GM18870 (cell line): ENCODE measurements around the gene BRAT1.
"Not testable (repeated sequence)": the region's sequence is repeated elsewhere in the genome, so short reads cannot be mapped to it uniquely, and the experiment has no call there.

ENCODE experiments used
- ATAC-seq: cut with Tn5 transposase; IDR thresholded peaks from one replicate; pipeline ENCODE4 v1.9.1; 2021; ENCODE audit warnings: moderate library complexity; ENCODE audit not compliant: unreplicated experiment

The BRAT1 gene

GRCh38 chr7:2539031-2539911, 16.1 kb downstream of the BRAT1 start:
- no peak for ATAC-seq

DNA sequence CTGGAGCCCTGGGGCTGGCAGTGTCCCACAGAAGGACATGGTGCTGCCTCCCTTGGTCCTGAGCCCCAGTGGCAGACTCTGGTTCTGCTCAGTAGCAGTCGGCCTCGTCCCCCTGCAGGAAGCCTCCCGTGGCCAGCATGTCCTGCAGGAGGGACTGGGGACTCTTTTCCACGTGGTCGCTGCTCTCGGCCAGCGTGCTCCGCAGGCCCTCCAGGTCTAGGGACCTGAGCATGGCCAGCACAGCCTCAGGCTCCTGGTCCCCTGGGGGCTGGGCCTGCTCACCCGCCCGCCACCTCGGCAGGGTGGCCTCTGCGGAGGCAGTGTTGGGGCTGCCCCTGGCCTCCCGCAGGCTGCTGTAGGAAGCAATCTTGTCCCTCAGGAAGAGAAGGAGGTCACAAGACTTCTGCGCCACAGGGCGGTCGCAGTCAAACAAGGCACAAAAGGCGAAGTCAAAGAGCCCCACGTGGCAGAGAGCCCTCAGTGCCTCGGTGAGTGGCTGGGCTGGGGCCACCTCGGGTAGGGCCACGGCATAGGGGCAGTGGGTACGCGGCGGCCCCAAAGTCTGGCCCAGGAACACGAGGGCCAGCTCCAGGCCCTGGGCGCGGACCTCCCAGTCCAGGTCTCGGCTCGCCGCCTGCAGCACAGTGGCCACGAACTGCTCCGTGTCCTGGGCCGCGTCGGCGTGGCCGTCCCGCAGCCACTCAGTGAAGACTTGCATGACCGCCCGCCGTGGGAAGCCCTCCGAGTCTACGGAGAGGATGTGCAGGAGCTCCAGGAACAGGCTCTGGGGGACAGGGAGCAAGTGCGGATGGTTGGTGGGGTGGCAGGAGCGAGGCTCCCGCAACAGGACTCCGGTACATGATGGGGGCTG, 17.1 kb downstream of the BRAT1 start:
- no peak for ATAC-seq

GRCh38 chr7:2535872-2536627, 19.3 kb downstream of the BRAT1 start:
- not testable (repeated sequence) for ATAC-seq

DNA sequence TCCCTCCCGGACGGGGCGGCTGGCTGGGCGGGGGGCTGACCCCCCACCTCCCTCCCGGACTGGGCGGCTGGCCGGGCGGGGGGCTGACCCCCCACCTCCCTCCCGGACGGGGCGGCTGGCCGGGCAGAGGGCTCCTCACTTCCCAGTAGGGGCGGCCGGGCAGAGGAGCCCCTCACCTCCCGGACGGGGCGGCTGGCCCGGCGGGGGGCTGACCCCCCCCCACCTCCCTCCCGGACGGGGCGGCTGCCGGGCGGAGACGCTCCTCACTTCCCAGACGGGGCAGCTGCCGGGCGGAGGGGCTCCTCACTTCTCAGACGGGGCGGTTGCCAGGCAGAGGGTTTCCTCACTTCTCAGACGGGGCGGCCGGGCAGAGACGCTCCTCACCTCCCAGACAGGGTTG, 21.1 kb downstream of the BRAT1 start:
- not testable (repeated sequence) for ATAC-seq

DNA sequence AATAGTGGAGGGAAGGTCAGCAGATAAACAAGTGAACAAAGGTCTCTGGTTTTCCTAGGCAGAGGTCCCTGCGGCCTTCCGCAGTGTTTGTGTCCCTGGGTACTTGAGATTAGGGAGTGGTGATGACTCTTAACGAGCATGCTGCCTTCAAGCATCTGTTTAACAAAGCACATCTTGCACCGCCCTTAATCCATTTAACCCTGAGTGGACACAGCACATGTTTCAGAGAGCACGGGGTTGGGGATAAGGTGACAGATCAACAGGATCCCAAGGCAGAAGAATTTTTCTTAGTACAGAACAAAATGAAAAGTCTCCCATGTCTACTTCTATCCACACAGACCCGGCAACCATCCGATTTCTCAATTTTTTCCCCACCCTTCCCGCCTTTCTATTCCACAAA, 21.8 kb downstream of the BRAT1 start:
- ATAC-seq, result not testable (repeated sequence)

GRCh38 chr7:2532816-2533215, 22.5 kb downstream of the BRAT1 start:
- not testable (repeated sequence) for ATAC-seq

DNA sequence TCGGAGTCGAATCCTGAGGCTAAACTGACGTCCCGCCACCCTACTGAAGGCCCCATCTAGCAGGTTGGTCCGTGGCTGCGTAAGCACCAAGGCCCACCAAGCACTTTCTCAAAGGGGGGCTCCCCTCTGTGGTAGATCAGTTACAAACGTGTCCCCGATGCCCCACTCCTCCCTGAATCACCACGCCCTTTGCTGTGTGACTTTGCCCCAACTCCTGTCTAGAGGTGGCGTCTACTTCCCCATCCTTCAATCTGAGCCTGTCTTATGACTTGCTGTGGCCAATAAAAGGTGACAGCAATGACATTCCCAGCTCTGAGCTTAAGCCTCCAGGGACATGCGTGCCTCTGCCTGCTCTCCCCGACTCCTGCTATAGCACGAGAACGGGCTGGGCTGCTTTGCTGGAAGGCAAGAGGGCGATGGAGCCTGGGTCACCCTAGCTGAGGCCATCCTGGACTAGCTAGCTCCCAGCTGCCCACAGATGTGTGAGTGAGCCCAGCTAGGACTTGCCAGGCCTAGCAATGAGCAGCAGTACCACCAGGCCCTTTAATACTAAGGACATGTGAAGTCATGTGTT, 23.0 kb downstream of the BRAT1 start:
- not testable (repeated sequence) for ATAC-seq

GRCh38 chr7:2531796-2532110, 23.6 kb downstream of the BRAT1 start:
- ATAC-seq, result not testable (repeated sequence)

DNA sequence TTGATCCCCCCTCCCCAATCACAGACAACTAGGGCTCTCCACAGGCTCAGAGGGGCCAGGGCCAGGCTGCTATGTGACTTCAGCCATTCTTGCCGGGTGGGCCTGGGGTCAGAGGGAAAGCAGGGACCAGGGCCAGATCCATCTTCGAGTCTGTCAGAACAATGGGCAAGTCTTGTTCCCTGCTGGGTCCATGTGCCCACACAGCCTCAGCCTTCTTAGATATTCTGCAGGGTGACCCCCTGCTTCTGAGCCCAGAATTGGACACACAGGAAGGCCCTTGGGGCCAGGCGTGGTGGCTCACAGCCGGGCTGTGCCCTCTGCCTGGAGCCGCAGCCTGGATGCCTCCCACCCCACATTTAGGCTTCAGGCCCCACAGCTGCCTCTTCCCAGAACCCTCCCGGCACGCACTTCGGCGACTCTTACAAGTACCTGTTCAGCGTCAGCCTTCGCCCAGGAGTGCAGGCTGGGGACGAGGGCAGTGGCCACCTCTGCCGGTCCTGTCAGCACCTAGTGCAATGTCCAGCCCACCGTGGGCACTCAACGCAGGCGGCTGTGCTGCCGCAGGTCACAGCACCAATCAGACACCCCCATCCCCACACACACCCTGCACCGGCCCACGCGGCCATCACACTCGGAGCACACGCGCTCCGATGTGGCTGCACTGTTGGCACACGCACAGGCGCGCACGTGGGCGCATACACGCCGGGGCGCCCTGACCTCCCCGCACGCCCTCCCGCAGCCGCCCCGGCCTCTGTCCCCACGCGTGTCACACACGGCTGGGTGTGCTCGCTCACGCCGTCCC, 24.1 kb downstream of the BRAT1 start:
- ATAC-seq, result not testable (repeated sequence)

GRCh38 chr7:2530071-2530987, 25.0 kb downstream of the BRAT1 start:
- ATAC-seq, result no peak

- no peak for ATAC-seq
Measured at GRCh38 chr7:2529161-2530070, 25.9 kb downstream of the BRAT1 start.

DNA sequence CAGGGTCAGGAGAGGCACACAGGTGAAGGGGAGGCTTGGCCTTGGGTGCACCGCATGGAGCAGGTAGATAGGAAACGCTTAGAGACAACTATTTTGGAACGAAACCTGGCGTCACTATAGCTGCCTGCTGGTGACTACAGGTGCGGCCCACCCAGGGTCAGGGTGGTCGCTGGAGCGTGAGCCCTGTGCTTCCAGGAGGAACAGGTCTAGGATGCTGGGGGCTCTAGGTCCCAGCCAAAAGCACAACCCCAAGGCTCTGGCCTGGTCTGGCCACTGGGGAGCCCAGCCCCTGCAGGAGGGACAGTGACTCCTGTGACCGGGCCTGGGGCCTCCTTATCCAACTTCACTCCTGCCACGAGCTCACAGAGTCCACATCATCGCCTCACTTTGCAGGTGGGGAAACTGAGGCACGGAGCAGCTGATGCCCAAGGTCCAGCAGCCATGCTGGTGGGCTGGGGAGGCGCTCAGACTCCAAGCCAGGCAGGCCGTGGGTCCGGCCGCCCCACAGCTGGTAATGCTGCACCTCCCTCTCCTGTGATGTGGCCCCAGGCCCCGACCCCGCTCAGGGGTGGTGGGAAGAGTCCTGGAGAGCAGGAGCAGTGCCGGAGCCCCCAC, 26.7 kb downstream of the BRAT1 start:
- ATAC-seq, result no peak

GRCh38 chr7:2527505-2528467, 27.5 kb downstream of the BRAT1 start:
- no peak for ATAC-seq

- ATAC-seq, result no peak
Measured at GRCh38 chr7:2526659-2527504, 28.4 kb downstream of the BRAT1 start.
